ENCODE measurements around the gene UNCX.
"Not testable (repeated sequence)": the region's sequence is repeated elsewhere in the genome, so short reads cannot be mapped to it uniquely, and the experiment has no call there.

The UNCX gene

DNA sequence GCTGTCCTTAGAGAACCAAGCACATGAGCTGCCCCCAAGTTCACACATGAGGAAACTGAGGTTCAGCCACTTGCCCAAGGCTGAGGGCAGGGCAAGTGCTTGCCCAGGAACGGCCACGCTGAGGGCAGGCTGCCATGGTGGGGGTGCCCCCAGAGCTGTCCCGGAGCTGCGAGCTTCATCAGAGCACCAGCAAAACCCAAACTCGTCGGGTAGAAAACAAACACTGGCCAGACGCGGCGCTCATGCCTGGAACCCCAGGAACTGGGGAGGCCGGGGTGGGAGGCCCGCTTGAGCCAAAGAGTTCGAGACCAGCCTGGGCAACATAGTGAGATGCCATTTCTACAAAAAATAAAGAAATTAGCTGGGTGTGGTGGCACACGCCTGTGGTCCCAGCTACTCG, 38.4 kb downstream of the UNCX start:
- no peak for DNase-seq (ENCODE audit: low read depth)
- no peak overlapping the region for H3K4me3 ChIP-seq (replicated peaks; ENCODE audit: low read depth, low read length)
- TF ChIP-seq, protein P1, sequence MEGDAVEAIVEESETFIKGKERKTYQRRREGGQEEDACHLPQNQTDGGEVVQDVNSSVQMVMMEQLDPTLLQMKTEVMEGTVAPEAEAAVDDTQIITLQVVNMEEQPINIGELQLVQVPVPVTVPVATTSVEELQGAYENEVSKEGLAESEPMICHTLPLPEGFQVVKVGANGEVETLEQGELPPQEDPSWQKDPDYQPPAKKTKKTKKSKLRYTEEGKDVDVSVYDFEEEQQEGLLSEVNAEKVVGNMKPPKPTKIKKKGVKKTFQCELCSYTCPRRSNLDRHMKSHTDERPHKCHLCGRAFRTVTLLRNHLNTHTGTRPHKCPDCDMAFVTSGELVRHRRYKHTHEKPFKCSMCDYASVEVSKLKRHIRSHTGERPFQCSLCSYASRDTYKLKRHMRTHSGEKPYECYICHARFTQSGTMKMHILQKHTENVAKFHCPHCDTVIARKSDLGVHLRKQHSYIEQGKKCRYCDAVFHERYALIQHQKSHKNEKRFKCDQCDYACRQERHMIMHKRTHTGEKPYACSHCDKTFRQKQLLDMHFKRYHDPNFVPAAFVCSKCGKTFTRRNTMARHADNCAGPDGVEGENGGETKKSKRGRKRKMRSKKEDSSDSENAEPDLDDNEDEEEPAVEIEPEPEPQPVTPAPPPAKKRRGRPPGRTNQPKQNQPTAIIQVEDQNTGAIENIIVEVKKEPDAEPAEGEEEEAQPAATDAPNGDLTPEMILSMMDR (IDR thresholded peaks at IDR 0.05; ENCODE audit: low read length, missing control alignments) = no peak

DNA sequence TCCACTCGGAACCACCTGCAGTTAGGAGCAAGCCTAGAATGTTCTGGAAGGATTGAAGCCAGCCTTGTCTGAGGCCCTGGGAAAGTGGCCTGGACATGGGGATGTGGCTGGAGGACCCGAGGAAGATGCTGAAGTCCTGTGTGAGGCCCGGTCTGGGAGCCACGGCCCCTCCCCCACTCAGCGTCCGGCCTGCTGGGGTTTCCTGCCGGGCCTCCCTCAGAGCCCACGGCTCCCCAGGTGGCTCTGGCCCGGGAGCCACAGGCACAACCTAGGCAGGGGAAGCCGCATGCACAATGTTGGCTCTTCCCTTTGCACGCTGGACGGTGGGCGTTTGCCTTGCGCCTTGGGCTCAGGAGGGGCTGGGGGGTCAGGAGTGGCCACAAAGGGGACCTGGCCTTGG, 39.0 kb downstream of the UNCX start:
- TF ChIP-seq, protein P1 (IDR thresholded peaks at IDR 0.05; ENCODE audit: low read length, missing control alignments) = no peak
- H3K4me3 ChIP-seq (replicated peaks; ENCODE audit: low read depth, low read length) = no peak overlapping the region
- no peak for DNase-seq (ENCODE audit: low read depth)

DNA sequence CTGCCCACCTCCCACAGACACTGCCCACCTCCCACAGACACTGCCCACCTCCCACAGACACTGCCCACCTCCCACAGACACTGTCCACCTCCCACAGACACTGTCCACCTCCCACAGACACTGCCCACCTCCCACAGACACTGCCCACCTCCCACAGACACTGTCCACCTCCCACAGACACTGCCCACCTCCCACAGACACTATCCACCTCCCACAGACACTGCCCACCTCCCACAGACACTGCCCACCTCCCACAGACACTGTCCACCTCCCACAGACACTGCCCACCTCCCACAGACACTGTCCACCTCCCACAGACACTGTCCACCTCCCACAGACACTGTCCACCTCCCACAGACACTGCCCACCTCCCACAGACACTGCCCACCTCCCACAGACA, 39.5 kb downstream of the UNCX start:
- not testable (repeated sequence) for DNase-seq (ENCODE audit: low read depth); H3K4me3 ChIP-seq (replicated peaks; ENCODE audit: low read depth, low read length)

DNA sequence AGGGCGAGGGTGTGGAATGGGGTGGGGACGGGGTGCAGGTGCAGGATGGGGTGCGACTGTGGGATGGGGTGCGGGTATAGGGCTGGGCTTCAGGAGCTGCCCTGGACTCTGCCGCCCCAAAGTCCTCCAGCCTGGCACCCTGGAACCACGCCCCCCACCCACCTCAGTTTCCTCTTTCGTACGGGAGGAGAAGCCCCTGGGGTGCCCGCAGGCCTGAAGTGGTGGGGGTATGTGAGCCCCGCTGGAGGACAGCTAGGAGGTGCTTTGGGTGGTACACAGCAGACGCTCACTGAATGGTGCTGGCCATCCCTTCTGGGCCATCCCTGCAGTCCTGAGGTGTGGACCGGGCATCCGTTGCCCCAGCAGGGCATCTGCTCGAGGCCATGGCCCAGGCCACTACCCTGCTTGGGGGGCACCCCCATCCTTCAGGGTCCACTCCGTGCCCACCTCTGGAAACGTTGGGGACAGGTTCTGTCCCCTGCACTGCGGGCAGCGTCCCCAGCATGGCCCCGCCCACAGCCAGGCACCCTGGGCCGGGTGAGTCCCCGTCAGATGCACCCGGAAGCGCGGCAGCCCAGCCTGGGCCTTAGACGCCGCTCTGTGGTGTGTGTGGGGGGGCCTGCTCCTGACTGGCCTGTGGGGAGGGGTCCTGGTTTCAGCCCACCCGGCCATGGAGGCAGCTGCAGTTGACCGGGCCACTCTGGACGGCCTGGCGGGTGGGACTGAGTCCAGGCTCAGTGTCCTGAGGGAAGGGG, 41.6 kb downstream of the UNCX start:
- no peak for DNase-seq (ENCODE audit: low read depth)
- TF ChIP-seq, protein P1 (IDR thresholded peaks at IDR 0.05; ENCODE audit: low read length, missing control alignments) = no peak

DNA sequence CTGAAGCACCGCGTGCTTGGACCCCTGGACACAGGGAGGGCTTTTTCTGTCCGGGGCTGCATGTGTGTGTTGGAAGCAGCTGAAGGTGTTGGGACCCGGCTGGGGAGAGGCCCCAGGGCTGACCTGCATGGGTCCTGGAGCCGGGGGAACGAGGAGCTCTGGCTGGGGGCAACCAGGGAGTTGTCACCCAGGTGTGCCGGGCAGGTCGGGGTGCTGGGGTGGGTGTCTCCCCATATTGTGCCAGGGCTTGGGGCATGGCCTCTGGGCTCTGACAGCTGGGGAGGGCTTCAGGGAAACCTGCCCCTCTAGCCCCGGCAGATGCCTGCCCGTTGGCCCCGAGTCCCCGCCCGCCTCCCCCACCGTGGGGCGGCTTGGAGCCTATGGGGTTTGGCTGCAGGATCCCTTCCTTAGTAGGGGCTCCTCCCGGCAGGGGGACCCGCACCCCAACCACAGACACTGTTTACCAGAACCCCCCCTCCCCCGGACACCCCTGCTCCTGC, 42.3 kb downstream of the UNCX start:
- no peak for DNase-seq (ENCODE audit: low read depth)
- TF ChIP-seq, protein P1 (IDR thresholded peaks at IDR 0.05; ENCODE audit: low read length, missing control alignments) = no peak

More for the DNA sequence above, 41.6 kb downstream of the UNCX start:
- H3K4me3 ChIP-seq (replicated peaks; ENCODE audit: low read depth, low read length) = no peak overlapping the region

DNA sequence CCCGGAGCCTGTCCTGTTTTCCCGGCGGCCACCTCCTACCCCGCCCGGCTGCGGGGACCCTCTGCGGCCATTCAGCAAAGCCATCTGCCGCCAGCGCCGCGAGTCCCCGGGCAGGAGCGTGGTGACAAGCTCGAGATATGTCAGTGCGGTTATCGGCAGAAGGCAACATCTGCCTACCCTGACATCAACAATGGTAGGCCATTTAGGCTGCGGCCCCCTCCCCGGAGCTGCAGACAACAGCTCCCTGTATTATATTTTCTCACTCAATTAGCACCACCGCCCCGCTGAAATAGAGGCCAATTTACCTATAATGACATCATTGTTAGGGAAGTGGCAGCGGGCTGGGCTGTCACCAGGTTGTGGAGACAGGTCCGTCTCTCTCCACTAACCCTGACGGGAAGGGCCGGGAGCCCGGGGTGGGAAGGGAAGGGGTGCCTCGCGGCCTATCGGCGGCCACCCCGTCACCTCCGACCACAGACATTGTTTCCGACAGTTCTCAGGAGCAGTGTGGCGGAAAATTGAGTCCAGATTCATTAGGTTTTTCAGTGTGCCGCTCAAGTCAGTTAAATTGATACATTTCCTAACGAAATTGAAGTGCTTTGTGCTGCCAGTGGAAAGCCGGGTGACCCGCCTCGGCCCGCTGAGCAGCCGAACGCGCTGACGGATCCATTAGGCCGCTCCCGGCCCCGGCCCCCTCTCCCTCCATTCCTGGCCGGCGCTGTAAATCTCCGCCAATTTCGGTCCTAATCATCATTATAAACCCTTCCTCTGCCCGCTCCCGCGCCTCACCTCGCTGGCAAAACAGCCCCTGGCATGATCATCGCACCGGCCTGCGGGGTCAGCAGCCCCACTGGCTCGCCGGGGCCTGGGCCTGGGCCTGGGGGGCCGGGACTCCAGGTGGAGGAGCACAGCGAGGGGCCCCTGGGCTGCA, 43.0 kb downstream of the UNCX start:
- TF ChIP-seq, protein P1 (IDR thresholded peaks at IDR 0.05; ENCODE audit: low read length, missing control alignments) = no peak
- no peak for DNase-seq (ENCODE audit: low read depth)
- no peak overlapping the region for H3K4me3 ChIP-seq (replicated peaks; ENCODE audit: low read depth, low read length)

More for the DNA sequence above, 42.3 kb downstream of the UNCX start:
- no peak overlapping the region for H3K4me3 ChIP-seq (replicated peaks; ENCODE audit: low read depth, low read length)

DNA sequence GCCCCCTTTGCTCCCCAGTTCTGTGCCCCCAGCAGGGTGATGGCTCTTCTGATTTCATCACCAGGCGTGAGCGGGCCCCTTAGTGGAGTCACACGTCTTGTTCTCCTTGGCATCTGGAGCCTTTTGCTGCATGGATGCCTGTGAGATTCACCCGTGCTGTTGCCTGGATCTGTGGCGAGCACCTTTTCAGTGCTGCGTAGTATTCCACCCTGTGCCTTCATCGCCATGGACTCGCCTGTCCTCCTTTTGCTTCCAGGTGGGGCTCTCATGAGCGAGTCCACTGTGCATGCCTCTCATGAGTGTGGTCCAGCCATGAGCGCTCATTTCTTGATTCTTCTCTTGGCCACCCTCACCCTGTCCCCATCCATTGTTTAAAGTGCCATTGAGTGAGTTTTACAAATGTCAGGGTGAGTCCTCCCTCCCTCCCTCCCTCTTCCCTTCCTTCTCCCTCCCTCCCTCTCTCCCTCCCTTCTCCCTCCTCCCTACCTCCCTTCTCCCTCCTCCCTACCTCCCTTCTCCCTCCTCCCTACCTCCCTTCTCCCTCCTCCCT, 44.0 kb downstream of the UNCX start:
- TF ChIP-seq, protein P1 (IDR thresholded peaks at IDR 0.05; ENCODE audit: low read length, missing control alignments) = no peak
- DNase-seq (ENCODE audit: low read depth) = no peak
- H3K4me3 ChIP-seq (replicated peaks; ENCODE audit: low read depth, low read length) = no peak overlapping the region
